ENCODE data around the gene SORCS3.

- TF ChIP-seq CTCF (IDR thresholded peaks at IDR 0.05) (no peak), POLR2A (IDR thresholded peaks at IDR 0.05) (no peak)
Measured at GRCh38 chr10:105279101-105279500, 638.0 kb downstream of the SORCS3 start.

Measured in right lobe of liver (tissue), 4 donors.